HG03439 (cell line): ENCODE measurements around the gene DNAJB4.

Experiments used
- ATAC-seq: cut with Tn5 transposase; IDR thresholded peaks from one replicate; pipeline ENCODE4 v1.9.1; 2021; ENCODE audit warnings: mild to moderate bottlenecking, moderate library complexity; ENCODE audit not compliant: unreplicated experiment

The DNAJB4 gene

DNA sequence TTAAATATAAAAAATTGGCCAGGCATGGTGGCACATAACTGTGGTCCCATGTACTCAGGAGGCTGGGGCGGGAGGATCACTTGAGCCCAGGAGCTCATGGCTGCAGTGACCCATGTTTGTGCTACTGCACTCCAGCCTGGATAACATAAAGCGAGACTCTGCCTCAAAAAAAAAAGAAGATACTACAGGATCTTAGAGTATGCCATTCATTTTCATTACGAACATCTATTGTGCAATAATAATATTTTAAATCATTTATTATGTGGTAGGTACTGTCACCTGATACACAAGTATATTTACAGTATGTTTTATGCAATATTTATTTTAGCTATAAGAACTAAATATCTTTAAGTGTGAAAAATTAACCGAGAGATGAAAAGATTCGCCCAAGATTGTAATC, 31.7 kb downstream of the DNAJB4 start:
- no peak for ATAC-seq

DNA sequence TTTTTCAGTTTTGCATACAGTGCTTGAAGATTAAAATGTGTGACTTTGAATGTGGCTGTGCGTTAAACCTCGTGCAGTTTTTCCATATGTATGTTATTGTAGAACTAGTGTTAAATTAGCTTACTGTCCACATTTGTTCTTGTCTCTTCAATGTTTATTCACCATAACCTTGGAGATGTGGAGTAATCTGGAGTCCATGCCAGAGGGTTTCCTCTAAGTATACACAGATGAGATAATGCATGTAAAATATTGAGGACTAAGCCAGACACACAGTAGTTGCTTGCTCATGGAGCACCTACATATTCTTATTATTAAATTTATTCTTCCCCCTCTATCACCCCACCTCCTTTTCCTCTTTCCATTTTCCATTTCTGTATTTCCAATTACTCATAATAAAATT, 33.3 kb downstream of the DNAJB4 start:
- ATAC-seq = no peak

DNA sequence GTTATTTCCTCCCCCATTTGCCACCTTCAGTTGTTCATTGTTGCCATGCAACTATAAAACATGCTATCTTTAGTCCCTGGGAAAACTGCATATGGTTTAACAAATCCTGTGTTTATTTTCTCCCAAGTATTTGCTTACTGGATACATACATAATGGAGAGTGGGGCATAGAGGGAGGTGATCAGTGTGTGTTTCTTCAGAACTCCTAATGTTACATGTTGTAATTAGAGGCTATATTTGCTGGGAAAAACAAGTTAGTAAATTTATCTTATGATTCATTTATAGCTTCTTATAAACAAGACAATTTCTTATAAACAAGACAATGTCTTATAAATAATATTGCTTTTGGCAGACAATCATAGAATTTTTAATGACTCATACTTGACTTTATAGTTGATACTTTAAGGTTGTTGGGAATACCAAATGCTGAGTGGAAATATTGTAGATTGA, 33.8 kb downstream of the DNAJB4 start:
- ATAC-seq = no peak

DNA sequence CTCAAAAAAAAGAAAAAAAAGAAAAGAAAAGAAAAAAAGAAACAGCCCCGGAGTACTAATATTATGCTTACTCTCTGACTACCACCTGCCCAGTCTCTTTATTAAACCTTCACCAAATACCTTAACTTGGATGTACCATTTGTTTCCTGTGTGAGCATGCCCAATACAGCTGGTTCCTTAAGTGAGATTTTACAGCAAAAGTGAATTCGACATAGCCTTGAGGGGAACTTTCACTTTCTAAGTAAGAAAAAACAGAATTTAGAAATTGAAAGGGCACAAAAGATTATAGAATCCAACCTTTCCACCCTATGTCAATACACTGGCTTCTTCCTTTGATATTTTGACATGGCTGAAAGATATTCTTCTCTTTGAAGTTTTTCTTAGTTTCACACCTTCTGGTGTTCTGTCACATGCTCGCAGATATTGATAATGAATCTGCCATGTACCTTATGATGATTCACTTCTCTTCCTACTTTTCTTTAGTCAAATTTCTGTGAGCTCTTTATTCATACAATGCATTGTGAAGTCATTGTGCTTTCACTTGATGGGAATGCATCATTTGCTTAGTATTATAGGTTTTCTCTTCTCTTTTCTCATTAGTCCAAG, 35.8 kb downstream of the DNAJB4 start:
- ATAC-seq = no peak

DNA sequence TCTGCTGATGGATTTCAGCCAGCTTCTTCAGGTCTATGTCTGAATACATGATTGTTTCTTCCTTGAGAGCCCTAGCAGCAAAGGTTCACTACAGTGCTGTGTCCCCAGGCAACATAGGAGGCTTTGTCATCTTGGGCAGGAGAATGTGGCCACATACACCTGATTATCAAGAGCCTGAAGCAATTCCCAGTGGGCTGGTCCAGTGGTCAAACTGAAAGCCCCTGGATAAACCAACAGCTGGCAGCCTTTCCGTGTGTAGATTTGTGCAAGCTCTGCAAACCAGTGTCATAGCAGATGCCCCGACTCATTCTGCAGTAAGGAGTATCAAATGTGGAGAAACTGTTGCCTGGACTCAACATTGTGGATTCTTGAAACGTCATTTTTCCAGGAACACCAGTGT, 38.7 kb downstream of the DNAJB4 start:
- no peak for ATAC-seq

DNA sequence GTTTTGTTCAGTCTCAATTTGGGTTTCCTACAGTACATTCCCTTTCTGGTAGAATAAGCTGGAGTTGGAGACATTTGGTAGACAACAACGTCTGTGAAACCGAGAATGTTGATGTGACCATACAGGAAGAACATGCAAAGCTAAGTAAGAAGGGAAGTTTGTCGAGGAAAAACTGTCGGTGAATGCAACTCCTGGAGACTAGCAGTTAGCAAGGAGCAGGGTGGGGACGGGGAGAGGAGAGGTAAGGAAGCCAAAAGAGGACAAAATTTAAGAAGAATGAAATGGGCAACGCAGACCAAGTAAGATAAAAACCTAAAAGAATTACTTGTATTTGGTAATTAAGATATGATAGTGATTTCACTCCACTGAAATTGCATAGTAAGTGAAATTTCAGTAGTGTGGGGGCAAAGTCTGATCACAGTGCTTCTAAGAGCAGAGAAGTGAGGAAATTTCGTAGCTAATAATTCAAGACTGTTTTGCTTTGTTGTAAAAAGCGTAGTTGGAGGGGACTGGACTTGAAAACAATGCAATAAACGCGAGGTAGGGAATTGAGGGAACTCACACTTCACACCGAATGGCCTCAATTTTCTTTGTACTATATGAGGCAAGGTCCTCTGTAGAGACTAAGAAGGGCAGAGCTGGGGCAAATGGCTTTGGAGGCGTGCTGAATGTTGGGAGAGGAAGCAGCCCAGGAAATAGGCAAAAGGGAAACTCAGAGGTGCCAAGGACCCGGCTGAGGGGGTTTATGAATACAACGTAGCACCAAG, 40.2 kb downstream of the DNAJB4 start:
- no peak for ATAC-seq

DNA sequence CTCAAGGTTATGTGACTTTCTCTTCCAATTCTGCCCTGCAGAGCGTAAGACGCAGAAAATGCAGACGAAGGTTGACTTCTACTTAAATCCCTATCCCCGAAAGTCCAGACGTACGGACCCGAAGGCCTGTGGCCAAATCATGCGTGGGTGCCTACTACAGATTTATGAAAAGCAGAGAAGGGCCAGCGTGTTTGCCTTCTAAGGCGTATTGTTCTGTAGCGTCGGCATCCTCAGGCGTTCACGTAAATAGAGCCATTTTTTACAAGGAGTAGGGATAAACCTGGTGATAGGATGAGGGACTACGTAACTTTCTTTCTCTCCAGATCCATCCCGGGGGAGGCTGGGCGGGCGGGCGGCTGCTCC, 40.8 kb downstream of the DNAJB4 start:
- no peak for ATAC-seq

DNA sequence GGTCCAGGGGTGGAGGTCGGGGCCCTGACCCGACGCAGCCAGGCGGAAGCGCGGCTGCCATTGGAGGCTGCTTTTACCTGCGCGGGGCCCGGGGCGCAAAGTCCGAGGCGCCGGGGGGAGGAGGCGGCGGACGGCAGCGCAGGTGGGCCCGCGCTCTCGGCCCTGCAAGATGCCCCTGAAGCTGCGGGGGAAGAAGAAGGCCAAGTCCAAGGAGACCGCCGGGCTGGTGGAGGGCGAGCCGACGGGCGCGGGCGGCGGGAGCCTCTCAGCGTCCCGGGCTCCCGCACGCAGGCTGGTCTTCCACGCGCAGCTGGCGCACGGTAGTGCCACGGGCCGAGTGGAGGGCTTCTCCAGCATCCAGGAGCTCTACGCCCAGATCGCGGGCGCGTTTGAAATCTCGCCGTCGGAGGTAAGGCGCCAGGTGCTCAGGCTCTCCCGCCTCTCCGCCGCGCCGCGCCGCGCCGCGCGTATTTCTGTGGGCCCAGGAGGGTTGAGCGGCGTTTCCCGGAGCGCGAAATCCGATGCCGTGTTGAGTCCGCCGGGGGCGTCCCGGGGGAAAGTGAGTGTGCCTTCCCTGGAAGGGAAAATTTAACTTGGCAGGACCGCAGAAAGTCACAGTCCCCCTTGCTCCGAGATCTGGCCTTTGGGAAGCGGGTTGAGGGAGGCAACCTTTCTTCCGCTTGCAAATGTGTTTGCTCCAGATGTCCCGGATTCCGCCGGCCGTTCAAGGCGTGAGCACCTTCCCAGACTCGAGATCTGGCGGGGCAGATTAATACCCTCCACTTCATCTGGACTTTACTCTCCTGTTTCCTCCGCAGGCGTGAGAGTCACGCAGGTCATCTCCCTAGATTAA, 41.4 kb downstream of the DNAJB4 start, which contains the start of gene GIPC2:
Gene GIPC2 (plus strand): TSS at position 41 of the 853 bp plus-strand sequence. CDS start 129 bp downstream, at position 170.
- ATAC-seq = no peak

DNA sequence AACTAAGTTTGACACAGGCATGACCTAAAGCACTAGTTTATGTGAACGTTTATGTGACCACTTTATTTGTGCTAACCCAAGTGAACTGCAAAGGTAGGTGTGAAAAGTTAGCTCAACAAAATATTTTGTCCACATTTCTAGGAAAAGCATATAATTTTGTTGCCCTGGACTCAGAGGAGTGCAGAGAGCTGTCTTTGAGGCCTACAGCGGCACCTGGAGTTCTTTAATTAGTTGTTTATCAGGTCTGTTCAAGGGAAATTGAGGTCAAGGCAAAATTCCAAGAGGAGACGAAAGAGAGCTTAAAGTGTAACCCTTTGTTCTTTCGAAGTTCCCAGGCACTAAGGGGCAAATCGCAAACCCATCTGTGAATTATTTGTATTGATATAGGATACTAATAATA, 42.4 kb downstream of the DNAJB4 start:
- no peak for ATAC-seq

DNA sequence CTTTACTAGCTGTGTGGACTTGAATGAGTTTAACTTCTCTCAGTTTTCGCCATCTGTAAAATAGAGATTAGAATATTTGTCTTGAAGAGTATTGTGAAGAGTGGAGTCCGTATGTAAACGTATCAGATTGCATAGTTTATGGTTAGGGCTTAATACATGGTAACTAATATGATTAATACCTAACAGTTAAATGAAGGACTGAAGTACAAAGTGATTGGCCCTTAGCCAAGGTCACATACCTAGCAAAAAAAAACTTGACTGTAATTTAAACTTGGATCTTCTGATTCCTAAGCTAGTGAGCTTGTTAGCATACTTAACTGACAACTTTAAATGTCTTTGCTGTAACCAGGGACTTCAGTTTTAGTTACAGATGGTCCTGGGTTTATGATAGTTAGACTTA, 42.9 kb downstream of the DNAJB4 start:
- no peak for ATAC-seq

DNA sequence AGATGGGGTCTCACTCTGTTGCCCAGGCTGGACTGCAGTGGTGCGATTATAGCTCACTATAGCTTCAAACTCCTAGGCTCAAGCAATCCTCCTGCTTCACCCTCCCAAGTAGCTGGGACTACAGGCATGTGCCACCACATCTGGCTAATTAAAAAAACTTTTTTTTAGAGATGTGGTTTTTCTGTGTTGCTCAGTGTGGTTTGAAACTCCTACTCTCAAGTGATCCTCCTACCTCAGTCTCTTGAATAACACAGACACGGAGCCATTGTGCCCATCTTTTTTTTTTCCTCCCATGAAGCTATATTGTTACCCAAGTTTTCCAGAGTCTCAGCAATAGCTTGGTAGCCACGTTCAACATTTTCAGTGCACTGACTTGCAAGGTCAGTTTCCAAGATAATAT, 43.7 kb downstream of the DNAJB4 start:
- ATAC-seq = no peak

DNA sequence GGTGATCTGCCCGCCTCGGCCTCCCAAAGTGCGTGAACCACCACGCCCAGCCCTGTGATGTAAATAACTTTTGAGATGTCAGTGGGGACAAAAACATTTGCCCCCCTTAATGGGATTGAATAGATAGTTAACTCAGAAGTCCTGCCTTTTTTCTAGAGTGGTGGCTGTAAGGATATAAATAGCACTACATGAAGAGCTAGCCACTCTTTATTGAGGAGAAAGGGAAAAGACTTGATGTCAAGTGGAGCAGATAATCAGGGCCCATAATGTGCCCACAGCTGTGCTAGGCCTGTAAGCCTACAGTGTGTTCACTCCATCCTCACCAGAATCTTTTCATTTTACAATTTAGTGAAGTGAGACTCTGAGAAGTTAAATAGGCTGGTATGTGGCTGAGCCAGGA, 44.7 kb downstream of the DNAJB4 start:
- no peak for ATAC-seq

DNA sequence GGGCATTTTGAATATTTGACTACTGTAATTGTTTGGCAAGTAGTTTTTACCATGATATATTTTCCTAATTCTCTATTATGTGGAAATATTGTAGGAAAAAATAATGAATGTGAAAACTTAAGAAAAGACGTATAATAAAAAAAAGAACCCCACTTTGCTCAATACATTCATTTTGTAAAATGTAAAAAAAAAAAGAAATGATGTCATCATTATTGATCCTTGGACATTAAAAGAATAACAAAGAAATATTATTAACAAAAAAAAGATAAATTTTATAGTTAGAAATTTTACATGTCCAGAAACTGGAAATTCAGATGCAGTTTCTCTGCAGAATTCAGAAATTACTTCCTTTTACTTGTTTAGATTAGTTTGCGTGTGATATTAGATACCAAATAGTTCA, 46.3 kb downstream of the DNAJB4 start:
- no peak for ATAC-seq

DNA sequence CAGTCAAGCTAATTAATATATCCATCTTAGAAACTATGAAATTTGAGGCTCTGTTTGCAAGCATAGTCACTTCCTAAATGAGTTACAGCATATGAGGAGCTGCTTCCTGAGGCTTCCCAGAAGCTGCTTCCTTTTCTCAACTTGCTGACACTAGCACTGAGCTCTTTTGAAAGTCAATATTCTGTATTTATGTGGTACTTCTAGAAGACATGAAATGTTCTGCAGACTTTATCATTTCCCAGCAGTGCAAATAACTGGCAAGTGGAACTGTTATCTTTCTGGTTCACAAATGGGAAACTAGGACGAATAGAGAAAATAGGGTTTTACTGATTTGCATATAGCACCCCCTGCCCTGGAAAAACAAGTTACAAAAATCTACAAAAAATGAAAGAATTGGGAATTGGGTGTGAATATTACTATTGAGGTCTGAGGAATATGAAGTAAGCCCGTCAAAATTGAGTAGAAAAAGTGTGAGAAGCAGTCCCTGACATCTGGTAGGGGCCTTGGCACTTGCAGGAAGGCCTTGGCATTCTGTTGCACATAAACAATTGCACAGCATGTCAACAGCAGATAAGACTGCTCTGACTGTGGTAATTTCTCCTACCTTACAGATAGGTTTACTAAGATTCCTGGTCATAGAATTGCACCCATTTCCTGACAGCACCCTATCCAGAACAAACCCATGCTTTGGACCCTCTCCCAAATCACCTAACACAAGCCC, 48.1 kb downstream of the DNAJB4 start:
- no peak for ATAC-seq

DNA sequence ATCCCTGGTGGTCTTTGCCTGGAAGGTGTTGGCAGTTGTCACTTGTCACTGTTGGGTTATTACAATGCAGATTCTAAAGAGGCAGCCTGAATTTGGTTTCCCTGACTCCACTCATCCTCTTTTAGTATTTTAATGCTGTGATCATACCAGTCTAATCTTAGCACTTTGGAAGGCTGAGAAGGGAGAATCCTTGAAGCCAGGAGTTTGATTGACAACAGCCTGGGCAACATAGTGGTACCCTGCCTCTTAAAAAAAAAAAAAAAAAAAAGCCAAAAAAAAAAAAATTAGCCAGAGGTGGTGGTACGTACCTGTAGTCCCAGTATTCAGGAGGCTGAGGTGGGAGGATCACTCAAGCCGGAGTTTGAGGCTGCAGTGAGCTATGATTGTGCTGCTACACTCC, 48.8 kb downstream of the DNAJB4 start:
- no peak for ATAC-seq

DNA sequence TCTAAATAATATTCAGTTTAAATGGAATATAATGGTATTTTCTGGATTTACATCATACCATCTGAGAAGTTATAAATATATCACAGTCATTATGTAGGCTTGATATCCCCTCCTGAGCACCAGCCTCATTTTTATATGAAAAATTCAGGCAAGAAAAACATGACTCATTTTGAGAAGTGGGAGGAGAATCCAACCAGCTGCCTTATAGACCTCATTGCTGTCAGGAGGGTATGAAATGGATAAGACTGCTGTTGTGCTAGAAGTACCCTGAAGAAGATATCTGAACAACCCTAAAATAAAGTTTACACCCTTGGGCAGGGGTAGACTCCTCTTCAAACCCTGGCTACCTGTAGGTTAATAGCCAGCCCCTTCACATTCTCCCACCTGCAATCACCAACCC, 49.8 kb downstream of the DNAJB4 start:
- ATAC-seq = no peak

DNA sequence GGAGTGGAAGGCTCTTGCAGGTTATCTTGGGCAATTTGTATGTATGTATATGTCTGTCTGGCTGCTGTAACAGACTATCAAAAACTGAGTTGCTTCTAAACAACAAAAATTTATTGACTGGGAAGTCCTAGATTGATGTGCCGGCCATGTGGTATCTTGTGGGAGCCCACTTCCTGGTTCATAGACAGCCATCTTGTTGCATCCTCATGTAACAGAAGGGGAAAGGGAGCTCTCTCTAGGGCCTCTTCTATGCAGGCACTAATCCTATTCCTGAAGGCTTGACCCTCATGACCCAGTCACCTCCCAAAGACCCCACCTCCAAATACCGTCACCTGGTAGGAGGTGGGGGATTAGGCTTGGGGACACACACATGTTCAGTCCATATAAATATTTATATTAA, 50.2 kb downstream of the DNAJB4 start:
- ATAC-seq = no peak

DNA sequence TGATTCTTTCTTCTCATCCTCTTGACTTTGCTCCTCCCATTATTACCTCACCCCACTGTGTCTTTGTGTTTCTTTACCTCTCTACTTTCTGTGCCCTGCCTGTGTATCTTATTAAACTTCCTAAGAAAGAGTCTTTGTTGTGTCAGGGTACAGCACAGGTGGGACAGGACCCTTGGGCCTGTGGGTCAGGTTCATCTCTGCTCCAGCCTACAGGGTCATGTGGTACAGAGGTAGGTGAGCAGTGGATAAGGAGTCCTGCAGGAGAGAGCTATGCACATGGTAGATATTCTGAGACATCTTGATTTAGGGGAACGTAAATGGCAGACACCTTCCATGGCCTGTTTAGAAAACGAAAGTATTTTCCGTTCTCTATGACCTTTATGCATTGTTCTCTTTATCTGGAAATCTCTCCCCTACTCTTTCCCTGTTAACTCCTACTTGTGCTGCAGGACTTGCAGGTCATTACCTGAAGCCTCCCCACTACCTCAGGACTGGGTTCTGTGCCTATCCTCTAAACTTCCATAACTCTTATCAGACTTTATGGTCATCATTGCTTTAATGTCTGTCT, 50.9 kb downstream of the DNAJB4 start:
- no peak for ATAC-seq

DNA sequence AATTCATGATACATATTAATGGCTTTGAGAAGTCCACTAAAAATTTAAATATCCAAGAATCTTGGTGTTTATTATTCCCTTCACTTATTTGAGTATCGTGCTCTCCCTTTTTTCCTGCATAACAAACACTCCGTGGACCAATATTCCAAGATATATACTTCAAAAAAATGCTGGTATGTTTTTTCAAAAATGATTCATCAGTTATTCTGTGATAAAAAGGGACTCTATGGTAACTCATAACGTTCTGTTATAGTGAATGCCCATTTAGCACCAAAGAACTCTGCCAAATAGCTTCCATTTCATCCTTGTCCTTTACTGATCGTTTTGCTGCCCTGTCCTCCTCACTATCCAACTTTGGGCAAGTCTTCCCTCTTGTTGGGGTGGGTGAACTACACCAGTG, 53.9 kb downstream of the DNAJB4 start:
- no peak for ATAC-seq

DNA sequence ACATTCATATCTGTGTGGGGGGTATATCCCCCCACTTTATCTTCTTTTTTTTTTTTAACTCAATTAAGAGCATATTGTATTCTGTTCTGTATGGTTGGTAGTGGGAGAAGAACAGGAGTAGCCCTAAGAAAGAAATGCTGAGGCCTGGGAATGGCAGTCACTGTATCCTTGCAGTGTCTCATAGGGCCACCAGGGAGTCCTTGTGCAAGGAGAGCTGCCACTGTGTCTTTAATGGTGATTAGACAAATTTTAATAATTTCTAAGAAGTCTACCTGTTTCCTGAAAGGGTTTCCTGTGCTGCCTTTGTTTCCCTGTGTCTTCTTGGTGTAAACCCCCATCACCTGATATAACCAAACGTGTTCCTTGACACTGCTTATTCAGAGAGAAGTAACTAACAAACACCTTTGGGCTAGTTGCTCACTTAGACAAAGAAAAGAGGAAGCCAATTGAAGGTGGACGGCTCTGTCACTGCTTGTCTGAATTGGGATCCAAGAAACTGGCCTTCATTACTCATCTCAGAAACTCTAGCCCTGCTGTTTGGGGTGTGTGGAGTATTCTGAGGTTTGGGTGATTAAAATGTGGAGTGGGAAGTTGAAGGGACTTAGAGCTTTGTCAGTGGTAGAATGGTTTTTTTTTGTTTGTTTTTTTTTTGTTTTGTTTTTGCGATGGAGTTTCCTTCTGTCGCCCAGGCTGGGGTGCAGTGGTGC, 56.3 kb downstream of the DNAJB4 start:
- ATAC-seq = peak; percentile 74
